ENCODE measurements around the gene OTOG.

OTOG gene

DNA sequence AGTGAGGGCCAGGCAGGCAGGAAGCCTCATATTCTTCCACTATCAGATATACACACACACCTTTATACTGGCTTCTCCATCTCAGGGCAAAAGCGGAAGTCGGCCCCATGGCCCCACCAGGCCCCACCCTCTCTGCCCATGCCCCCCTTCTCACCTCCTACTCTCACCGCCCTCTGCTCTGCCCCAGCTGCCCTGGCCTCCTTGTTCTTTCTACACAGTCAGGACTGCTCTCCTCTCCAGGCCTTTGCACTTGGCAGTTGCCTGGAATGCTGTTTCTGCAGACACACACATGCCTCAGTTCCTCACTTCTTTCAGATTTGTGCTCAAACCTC is 25.3 kb downstream of the OTOG start:
- Histone ChIP-seq H3K27ac (replicated peaks) (no peak overlapping the region), H3K27me3 (ENCODE audit: insufficient read depth, poor library complexity, severe bottlenecking) (peaks cover 2% of the 10 kb centered on the region), H3K4me3 (replicated peaks; ENCODE audit: insufficient read depth, low read length) (no peak overlapping the region)
- DNase-seq (ENCODE audit: low read depth in 1 of 2, low spot score in 1 of 2): peak in 1 of 2 experiments; percentile 47
- TF ChIP-seq REST (IDR thresholded peaks at IDR 0.05; ENCODE audit: insufficient replicate concordance, low read depth) (no peak), SPI1 (IDR thresholded peaks at IDR 0.05; ENCODE audit: borderline replicate concordance, low read depth) (peak; percentile 67)

GRCh38 chr11:17572791-17573460 is 25.9 kb downstream of the OTOG start:
- no peak overlapping the region for H3K27ac ChIP-seq (replicated peaks)
- no peak for TF ChIP-seq POLR2AphosphoS5 (IDR thresholded peaks at IDR 0.05; ENCODE audit: low read depth)
- TF ChIP-seq REST (IDR thresholded peaks at IDR 0.05; ENCODE audit: insufficient replicate concordance, low read depth): no peak
- TF ChIP-seq, protein P1, sequence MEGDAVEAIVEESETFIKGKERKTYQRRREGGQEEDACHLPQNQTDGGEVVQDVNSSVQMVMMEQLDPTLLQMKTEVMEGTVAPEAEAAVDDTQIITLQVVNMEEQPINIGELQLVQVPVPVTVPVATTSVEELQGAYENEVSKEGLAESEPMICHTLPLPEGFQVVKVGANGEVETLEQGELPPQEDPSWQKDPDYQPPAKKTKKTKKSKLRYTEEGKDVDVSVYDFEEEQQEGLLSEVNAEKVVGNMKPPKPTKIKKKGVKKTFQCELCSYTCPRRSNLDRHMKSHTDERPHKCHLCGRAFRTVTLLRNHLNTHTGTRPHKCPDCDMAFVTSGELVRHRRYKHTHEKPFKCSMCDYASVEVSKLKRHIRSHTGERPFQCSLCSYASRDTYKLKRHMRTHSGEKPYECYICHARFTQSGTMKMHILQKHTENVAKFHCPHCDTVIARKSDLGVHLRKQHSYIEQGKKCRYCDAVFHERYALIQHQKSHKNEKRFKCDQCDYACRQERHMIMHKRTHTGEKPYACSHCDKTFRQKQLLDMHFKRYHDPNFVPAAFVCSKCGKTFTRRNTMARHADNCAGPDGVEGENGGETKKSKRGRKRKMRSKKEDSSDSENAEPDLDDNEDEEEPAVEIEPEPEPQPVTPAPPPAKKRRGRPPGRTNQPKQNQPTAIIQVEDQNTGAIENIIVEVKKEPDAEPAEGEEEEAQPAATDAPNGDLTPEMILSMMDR (IDR thresholded peaks at IDR 0.05; ENCODE audit: insufficient read depth, low read length): no peak
- no peak for TF ChIP-seq SPI1 (IDR thresholded peaks at IDR 0.05; ENCODE audit: borderline replicate concordance, low read depth)
- no peak for TF ChIP-seq GABPA (IDR thresholded peaks at IDR 0.05; ENCODE audit: low read depth)
- H3K4me3 ChIP-seq (replicated peaks; ENCODE audit: insufficient read depth, low read length): no peak overlapping the region
- no peak for DNase-seq (ENCODE audit: low read depth in 1 of 2, low spot score in 1 of 2)
- H3K27me3 ChIP-seq (ENCODE audit: insufficient read depth, poor library complexity, severe bottlenecking): peaks cover 2% of the 10 kb centered on the region

GRCh38 chr11:17573526-17573925 is 26.5 kb downstream of the OTOG start:
- no peak for DNase-seq (ENCODE audit: low read depth in 1 of 2, low spot score in 1 of 2)
- Histone ChIP-seq H3K27me3 (ENCODE audit: insufficient read depth, poor library complexity, severe bottlenecking) (no peaks in the 10 kb centered on the region), H3K27ac (replicated peaks) (no peak overlapping the region), H3K4me3 (replicated peaks; ENCODE audit: insufficient read depth, low read length) (no peak overlapping the region)
- TF ChIP-seq, protein P1 (IDR thresholded peaks at IDR 0.05; ENCODE audit: insufficient read depth, low read length): no peak
- TF ChIP-seq SPI1 (IDR thresholded peaks at IDR 0.05; ENCODE audit: borderline replicate concordance, low read depth): no peak
- no peak for TF ChIP-seq GABPA (IDR thresholded peaks at IDR 0.05; ENCODE audit: low read depth)
- TF ChIP-seq POLR2AphosphoS5 (IDR thresholded peaks at IDR 0.05; ENCODE audit: low read depth): no peak
- no peak for TF ChIP-seq REST (IDR thresholded peaks at IDR 0.05; ENCODE audit: insufficient replicate concordance, low read depth)

All from HL-60 (cell line).